BJ (cell line): ENCODE data around the gene LURAP1L. TPM values are rescaled to one million over a fixed set of nuclear protein-coding genes. Genes with fewer than 3 reads are reported as not detected.

Experiments
- CTCF ChIA-PET: fragments of 350-600 bp; formaldehyde crosslinking; extraction: SDS; loops from one replicate; lab custom pipeline; 2021; ENCODE audit warnings: antibody characterized with exemption, inconsistent platforms; lab: Yijun Ruan, JAX
- POLR2A ChIA-PET: fragments of 300-600 bp; sonication (Branson Sonifier 250); formaldehyde crosslinking; extraction: SDS; loops from one replicate; lab custom pipeline; 2021; ENCODE audit warnings: antibody characterized with exemption; lab: Charles Lee
- DNase-seq: peaks from one replicate; pipeline ENCODE4 v3.0.0-alpha.2; 2011; ENCODE audit warnings: low read depth
- H3K27me3 ChIP-seq: 2 replicates; pipeline ENCODE4 v1.6.0; 2011; ENCODE audit warnings: low read length; ENCODE audit not compliant: control insufficient read depth, insufficient read depth
- H3K36me3 ChIP-seq: 2 replicates; pipeline ENCODE4 v1.5.1; 2011; ENCODE audit warnings: low read length; ENCODE audit not compliant: control insufficient read depth, insufficient read depth
- H3K4me3 ChIP-seq: 2 replicates; pipeline ENCODE4 v1.5.1; 2011; ENCODE audit warnings: low read depth, mild to moderate bottlenecking, control low read depth, low read length
- CTCF ChIP-seq: IDR thresholded peaks from 2 replicates; pipeline ENCODE4 v1.5.1; 2011; ENCODE audit warnings: low read depth, mild to moderate bottlenecking, control low read depth, inconsistent platforms, low read length, moderate library complexity; ENCODE audit not compliant: insufficient read depth
- polyA plus RNA-seq: library from polyadenylated mRNA; depleted of rRNA; stranded (reverse); fragments of >200 nt; gene quantifications from 2 replicates; pipeline ENCODE4 v1.2.3, GENCODE V29; 2011

Gene LURAP1L
- polyA plus RNA-seq, 1 experiment, result 10.9 TPM

- TF ChIP-seq CTCF, result no peak
- CTCF ChIA-PET, result interaction anchor here (1.9 to 3.8 kb wide), 2 partner anchors 10 to 67 kb away, joined by 5 to 13 read pairs; partner anchors contain the start of gene LURAP1L
- Histone ChIP-seq H3K36me3 (no peaks in the 10 kb centered on the region), H3K27me3 (no peaks in the 10 kb centered on the region), H3K4me3 (no peak overlapping the region)
- POLR2A ChIA-PET, result no interaction called here
- no peak for DNase-seq
Measured at GRCh38 chr9:12785941-12786340, 11.1 kb downstream of the LURAP1L start.

- CTCF ChIA-PET, result no interaction called here
- POLR2A ChIA-PET, result no interaction called here
- H3K36me3 ChIP-seq, result no peaks in the 10 kb centered on the region
- H3K4me3 ChIP-seq, result no peak overlapping the region
- TF ChIP-seq CTCF, result no peak
- H3K27me3 ChIP-seq, result no peaks in the 10 kb centered on the region
- DNase-seq, result no peak
Measured at GRCh38 chr9:12790001-12790400, 15.2 kb downstream of the LURAP1L start.

- no peaks in the 10 kb centered on the region for H3K27me3 ChIP-seq
- no peak for TF ChIP-seq CTCF
- no peak for DNase-seq
- no peaks in the 10 kb centered on the region for H3K36me3 ChIP-seq
- POLR2A ChIA-PET, result no interaction called here
- H3K4me3 ChIP-seq, result no peak overlapping the region
- CTCF ChIA-PET, result interaction anchor here (1.3 kb wide), 1 partner anchor 10 kb away, joined by 5 read pairs; no protein-coding TSS in a partner anchor
Measured at GRCh38 chr9:12790883-12791282, 16.1 kb downstream of the LURAP1L start.

GRCh38 chr9:12794101-12794799 is 19.4 kb downstream of the LURAP1L start:
- ChIA-PET CTCF (interaction anchor here (1.0 kb wide), 1 partner anchor 19 kb away, joined by 3 read pairs; the partner anchor contains the start of gene LURAP1L), POLR2A (no interaction called here)
- no peaks in the 10 kb centered on the region for H3K36me3 ChIP-seq
- H3K27me3 ChIP-seq, result no peaks in the 10 kb centered on the region
- no peak for TF ChIP-seq CTCF
- H3K4me3 ChIP-seq, result no peak overlapping the region
- DNase-seq, result no peak

GRCh38 chr9:12796601-12797000 is 21.8 kb downstream of the LURAP1L start:
- no peak for DNase-seq
- no peak for TF ChIP-seq CTCF
- Histone ChIP-seq H3K4me3 (no peak overlapping the region), H3K27me3 (no peaks in the 10 kb centered on the region), H3K36me3 (no peaks in the 10 kb centered on the region)
- CTCF ChIA-PET, result interaction anchor here (0.8 kb wide), 2 partner anchors 22 to 1417 kb away, joined by 4 to 5 read pairs; no protein-coding TSS in a partner anchor
- POLR2A ChIA-PET, result no interaction called here
